ENCODE data around the gene PCSK2. TPM values are rescaled to one million over a fixed set of nuclear protein-coding genes. Genes with fewer than 3 reads are reported as not detected.

PCSK2 gene
- total and polyA plus RNA-seq, 2 of the 8 experiments (the other 6 are each of a cell fraction or from before 2014, with no cell fraction given), result 1.9 to 4.2 TPM

DNA sequence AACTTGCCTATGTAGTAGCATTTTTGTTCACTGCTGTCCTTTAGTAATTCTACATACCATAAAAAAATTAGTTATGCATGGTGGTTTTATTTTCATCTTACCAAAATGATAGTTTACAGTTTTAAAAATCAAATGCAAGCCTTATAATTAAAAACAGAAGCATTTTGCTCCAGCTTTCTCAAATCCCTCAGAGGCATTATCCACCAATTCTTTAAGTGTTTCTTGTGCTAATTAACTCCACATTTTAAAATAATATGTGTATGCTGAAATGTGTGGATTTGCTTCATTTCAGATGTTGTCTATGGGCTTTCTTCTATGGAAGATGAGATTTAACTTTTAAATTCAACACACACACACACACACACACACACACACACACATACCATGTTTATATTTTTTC lies 49.3 kb downstream of the PCSK2 start:
- H2BK12ac ChIP-seq (ENCODE audit: low read depth, low read length), result no peak overlapping the region
- ChIA-PET POLR2A (ENCODE audit: partially characterized antibody) (no interaction called here), CTCF (ENCODE audit: partially characterized antibody) (interaction anchor here (0.7 to 1.3 kb wide), 3 partner anchors 8 to 95 kb away, joined by 3 read pairs; no protein-coding TSS in a partner anchor)
- no peaks in the 10 kb centered on the region for H3K27me3 ChIP-seq (replicated peaks in 1 of 4; ENCODE audit: control insufficient read depth in 3 of 4, extremely low read depth in 1 of 4, insufficient read depth in 3 of 4, low read length in 3 of 4)
- H3K18ac ChIP-seq (ENCODE audit: extremely low read depth, low read length), result no peak overlapping the region
- no peak overlapping the region for H3K14ac ChIP-seq (ENCODE audit: insufficient read length)
- no peak overlapping the region for H3K4ac ChIP-seq (replicated peaks; ENCODE audit: insufficient read length, low read depth, low read length)
- no peak overlapping the region for H2BK15ac ChIP-seq (ENCODE audit: low read length)
- H4K91ac ChIP-seq (replicated peaks; ENCODE audit: insufficient read length, low read length), result no peak overlapping the region
- H3K4me3 ChIP-seq (ENCODE audit: extremely low read depth in 1 of 4, insufficient read depth in 2 of 4, low read depth in 3 of 4, low read length in 4 of 4), result no peak overlapping the region
- no peaks in the 10 kb centered on the region for H3K79me2 ChIP-seq (ENCODE audit: control insufficient read depth in 1 of 2, insufficient read depth in 2 of 2, low read length in 2 of 2)
- H3K79me1 ChIP-seq (ENCODE audit: low read depth, low read length), result no peaks in the 10 kb centered on the region
- DNase-seq (ENCODE audit: low read depth in 1 of 2, low spot score in 2 of 2) (no peak), FAIRE-seq (no peak)
- TF ChIP-seq KDM5A (IDR thresholded peaks at IDR 0.05; ENCODE audit: low read length), result no peak
- TF ChIP-seq PHF8 (conservative IDR thresholded peaks at IDR 0.05; ENCODE audit: low read depth, low read length), result no peak
- TF ChIP-seq NRF1 (IDR thresholded peaks at IDR 0.05; ENCODE audit: low read depth, low read length), result no peak
- no peak for TF ChIP-seq TBP (IDR thresholded peaks at IDR 0.05; ENCODE audit: low read depth, low read length)
- TF ChIP-seq HDAC6 (IDR thresholded peaks at IDR 0.05; ENCODE audit: low read depth, low read length), result no peak
- no peak for TF ChIP-seq EP300 (IDR thresholded peaks at IDR 0.05; ENCODE audit: borderline replicate concordance in 1 of 2, low read depth in 2 of 2, low read length in 2 of 2)
- H4K20me1 ChIP-seq (replicated peaks in 1 of 2; ENCODE audit: control insufficient read depth in 1 of 2, insufficient read depth in 2 of 2, low read length in 2 of 2), result no peaks in the 10 kb centered on the region
- H3K9me3 ChIP-seq (ENCODE audit: insufficient read depth in 2 of 2, low read depth in 1 of 2, low read length in 1 of 2), result no peaks in the 10 kb centered on the region
- no peaks in the 10 kb centered on the region for H3K4me1 ChIP-seq (replicated peaks in 1 of 4; ENCODE audit: control insufficient read depth in 3 of 4, insufficient read depth in 4 of 4, low read length in 3 of 4)
- H4K8ac ChIP-seq (ENCODE audit: extremely low read depth, insufficient read depth, low read length), result no peak overlapping the region
- no peak overlapping the region for H4K5ac ChIP-seq (ENCODE audit: insufficient read length, low read depth, low read length)
- no peak overlapping the region for H3K9ac ChIP-seq (replicated peaks in 1 of 4; ENCODE audit: extremely low read depth in 1 of 4, low read depth in 3 of 4, low read length in 3 of 4)
- no peak overlapping the region for H2BK120ac ChIP-seq (replicated peaks; ENCODE audit: low read depth, low read length)
- H3K4me2 ChIP-seq (ENCODE audit: insufficient read depth in 1 of 2, low read depth in 2 of 2, low read length in 2 of 2), result no peak overlapping the region
- no peak overlapping the region for H3K27ac ChIP-seq (ENCODE audit: low read depth, low read length)
- H2AK5ac ChIP-seq (ENCODE audit: low read depth, low read length), result no peak overlapping the region
- no peak overlapping the region for H2AFZ ChIP-seq (ENCODE audit: low read length)
- no peaks in the 10 kb centered on the region; the same call in 1 of the 2 replicates for H3K23me2 ChIP-seq (ENCODE audit: low read depth, low read length)
- no peak overlapping the region for H2BK5ac ChIP-seq (ENCODE audit: low read depth, low read length)
- no peaks in the 10 kb centered on the region for H3K36me3 ChIP-seq (ENCODE audit: control insufficient read depth in 2 of 4, insufficient read depth in 4 of 4, low read length in 3 of 4)
- H3K56ac ChIP-seq (replicated peaks; ENCODE audit: insufficient read length, low read depth, low read length), result no peak overlapping the region
- H3K23ac ChIP-seq (ENCODE audit: insufficient read length), result no peak overlapping the region
- no peak overlapping the region for H2BK20ac ChIP-seq (ENCODE audit: low read length)

All from H1 (cell line).